Measurements from ENCODE around the gene LIX1.

LIX1 gene

DNA sequence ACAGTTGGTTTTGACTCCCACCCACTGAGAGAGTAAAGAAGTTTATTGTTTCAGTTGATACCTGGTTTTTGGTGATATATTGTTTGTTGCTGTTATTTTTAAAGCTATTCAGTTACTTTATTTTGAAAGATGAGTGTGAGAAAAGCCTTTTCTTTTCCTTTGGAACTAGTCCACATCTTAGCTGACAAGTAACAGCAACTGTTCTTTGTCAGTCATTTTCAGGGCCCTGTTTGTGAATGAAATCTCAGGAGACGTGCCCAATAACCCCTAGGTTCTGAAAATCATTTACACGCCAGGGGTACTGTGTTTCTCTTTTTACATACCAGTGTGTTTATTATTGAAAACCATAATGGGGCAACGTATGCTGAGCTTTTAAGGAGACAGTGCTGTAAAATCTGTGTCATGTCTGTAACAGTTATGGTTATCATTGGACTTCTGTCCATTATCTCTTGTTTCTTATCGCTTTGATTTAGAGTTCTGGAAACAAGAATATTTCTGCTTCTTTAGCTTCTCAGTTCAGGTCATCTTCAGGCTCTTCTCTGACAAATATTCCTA is 75.0 kb downstream of the LIX1 start:
- TF ChIP-seq CTCF (IDR thresholded peaks at IDR 0.05; ENCODE audit: insufficient read depth, missing control alignments), result no peak

DNA sequence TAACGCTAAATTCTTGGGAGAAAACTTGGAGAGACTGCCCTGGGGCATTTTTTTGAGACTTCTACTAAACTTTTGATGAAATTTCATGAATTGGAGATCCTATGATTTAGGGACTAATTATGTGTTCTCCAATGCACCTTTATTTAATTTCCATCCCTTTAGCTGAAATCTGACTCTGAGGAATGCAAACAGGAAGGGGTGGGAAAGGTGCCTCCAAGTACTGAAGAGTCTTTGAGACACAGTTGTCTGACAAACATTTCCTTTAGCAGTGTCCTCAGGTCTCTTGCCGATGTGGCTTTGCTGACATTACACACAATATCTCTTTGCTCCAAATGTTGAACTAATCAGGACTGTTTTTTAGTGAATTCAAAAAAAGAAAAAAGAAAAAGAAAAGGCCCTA is 76.9 kb downstream of the LIX1 start:
- FAIRE-seq (no peak), DNase-seq (ENCODE audit: insufficient read length, low spot score) (no peak)

More for the DNA sequence above, 75.0 kb downstream of the LIX1 start:
- DNase-seq (ENCODE audit: insufficient read length, low spot score), result no peak
- FAIRE-seq, result no peak

GRCh38 chr5:97063251-97063650 is 79.2 kb downstream of the LIX1 start:
- FAIRE-seq (no peak), DNase-seq (ENCODE audit: insufficient read length, low spot score) (no peak)
- no peak for TF ChIP-seq CTCF (IDR thresholded peaks at IDR 0.05; ENCODE audit: insufficient read depth, missing control alignments)

More for the DNA sequence above, 76.9 kb downstream of the LIX1 start:
- no peak for TF ChIP-seq CTCF (IDR thresholded peaks at IDR 0.05; ENCODE audit: insufficient read depth, missing control alignments)

DNA sequence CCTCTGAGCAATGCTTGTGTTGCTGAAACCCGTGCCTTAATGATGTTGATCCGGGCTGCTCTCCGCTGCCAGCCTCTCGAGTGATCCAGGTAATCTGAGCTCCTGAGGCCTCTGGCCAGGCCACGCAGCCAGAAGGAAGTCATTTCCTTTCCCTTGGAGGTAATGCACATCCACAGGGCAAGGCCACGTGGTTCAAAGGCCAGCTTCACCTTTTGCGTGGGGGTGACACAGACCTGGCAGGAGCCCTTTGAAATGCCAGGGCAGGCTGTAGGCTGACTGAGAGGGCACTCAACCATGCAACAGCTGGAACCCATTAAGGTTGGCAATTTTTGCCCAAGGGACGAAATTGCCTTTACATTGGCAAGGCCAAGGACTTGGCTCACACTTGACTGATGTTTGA is 80.4 kb downstream of the LIX1 start:
- FAIRE-seq, result no peak
- DNase-seq (ENCODE audit: insufficient read length, low spot score), result no peak
- no peak for TF ChIP-seq CTCF (IDR thresholded peaks at IDR 0.05; ENCODE audit: insufficient read depth, missing control alignments)

DNA sequence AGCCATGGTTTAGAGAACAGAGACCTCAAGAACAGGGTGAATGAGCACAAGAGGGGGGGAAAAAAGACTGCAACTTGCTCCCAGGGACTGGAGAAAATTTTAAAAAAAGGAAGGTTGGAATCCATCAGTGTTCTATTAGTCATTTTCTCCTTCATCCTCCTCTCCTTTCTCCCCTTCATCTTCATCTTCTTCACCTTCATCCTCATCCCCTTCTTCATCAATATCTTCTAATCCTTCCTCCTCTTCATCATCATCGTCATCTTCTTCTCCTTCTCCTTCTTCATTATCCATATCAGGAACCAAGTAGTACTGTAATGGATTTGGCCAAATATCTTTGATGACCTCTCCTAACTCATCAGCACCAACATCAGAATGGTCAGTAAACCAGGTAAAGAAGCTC is 86.1 kb downstream of the LIX1 start:
- TF ChIP-seq CTCF (IDR thresholded peaks at IDR 0.05; ENCODE audit: insufficient read depth, missing control alignments), result no peak
- FAIRE-seq, result no peak
- no peak for DNase-seq (ENCODE audit: insufficient read length, low spot score)

GRCh38 chr5:97049175-97049574 is 93.2 kb downstream of the LIX1 start:
- no peak for TF ChIP-seq CTCF (IDR thresholded peaks at IDR 0.05; ENCODE audit: insufficient read depth, missing control alignments)
- FAIRE-seq, result no peak

GRCh38 chr5:97047076-97047475 is 95.3 kb downstream of the LIX1 start:
- TF ChIP-seq CTCF (IDR thresholded peaks at IDR 0.05; ENCODE audit: insufficient read depth, missing control alignments), result no peak
- FAIRE-seq (no peak), DNase-seq (ENCODE audit: insufficient read length, low spot score) (no peak)

More at GRCh38 chr5:97049175-97049574, 93.2 kb downstream of the LIX1 start:
- DNase-seq (ENCODE audit: insufficient read length, low spot score), result no peak

All from D721Med (cell line).